ENCODE measurements around the gene ZCCHC7.

ZCCHC7 gene

DNA sequence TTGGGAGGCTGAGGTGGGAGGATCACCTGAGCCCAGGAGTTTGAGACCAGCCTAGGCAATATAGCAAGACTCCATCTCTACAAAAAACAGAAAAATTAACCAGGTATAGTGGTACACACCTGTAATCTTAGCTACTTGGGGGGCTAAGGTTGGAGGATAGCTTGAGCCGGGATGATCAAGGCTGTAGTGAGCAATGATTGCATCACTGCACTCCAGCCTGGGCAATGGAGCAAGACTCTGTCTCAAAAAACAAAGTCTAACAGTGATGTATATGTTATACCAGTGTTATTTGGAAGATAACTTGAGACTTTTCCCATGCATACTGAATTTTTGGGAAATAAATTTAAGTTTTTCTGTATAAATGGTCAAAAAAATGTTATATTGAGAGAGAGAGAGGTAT lies 146.3 kb downstream of the ZCCHC7 start:
- TF ChIP-seq SIN3A (IDR thresholded peaks at IDR 0.05; ENCODE audit: borderline replicate concordance, insufficient read depth, low read length) = no peak
- no peak for TF ChIP-seq FOXP2 (optimal IDR thresholded peaks at IDR 0.05; ENCODE audit: borderline replicate concordance, extremely low read depth, extremely low read length, insufficient read depth)
- TF ChIP-seq POLR2AphosphoS5 (IDR thresholded peaks at IDR 0.05; ENCODE audit: low read depth, low read length) = no peak
- TF ChIP-seq REST (IDR thresholded peaks at IDR 0.05; ENCODE audit: insufficient read depth in 1 of 2, low read depth in 2 of 2, low read length in 2 of 2) = no peak
- no peak for TF ChIP-seq TAF1 (IDR thresholded peaks at IDR 0.05; ENCODE audit: borderline replicate concordance, insufficient read depth, low read length)

DNA sequence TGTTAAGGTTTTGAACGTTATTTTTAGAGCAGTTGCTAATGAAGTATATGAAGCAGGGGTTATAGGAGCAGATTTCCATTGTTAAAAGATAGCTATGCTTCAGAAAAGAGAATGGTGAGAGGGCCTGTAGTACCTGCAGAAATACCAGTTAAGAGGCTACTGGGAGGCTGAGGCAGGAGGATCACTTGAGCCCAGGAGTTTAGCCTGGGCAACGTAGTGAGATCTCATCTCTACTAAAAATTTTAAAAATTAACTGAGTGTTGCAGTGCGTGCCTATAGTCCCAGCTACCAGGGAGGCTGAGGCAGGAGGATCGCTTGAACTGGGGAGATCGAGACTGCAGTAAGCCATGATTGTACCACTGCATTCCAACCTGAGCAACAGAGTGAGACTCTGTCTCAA lies 148.8 kb downstream of the ZCCHC7 start:
- TF ChIP-seq FOXP2 (optimal IDR thresholded peaks at IDR 0.05; ENCODE audit: borderline replicate concordance, extremely low read depth, extremely low read length, insufficient read depth) (no peak), POLR2AphosphoS5 (IDR thresholded peaks at IDR 0.05; ENCODE audit: low read depth, low read length) (no peak), REST (IDR thresholded peaks at IDR 0.05; ENCODE audit: insufficient read depth in 1 of 2, low read depth in 2 of 2, low read length in 2 of 2) (no peak), SIN3A (IDR thresholded peaks at IDR 0.05; ENCODE audit: borderline replicate concordance, insufficient read depth, low read length) (no peak), TAF1 (IDR thresholded peaks at IDR 0.05; ENCODE audit: borderline replicate concordance, insufficient read depth, low read length) (no peak)

GRCh38 chr9:37271679-37272078 lies 151.3 kb downstream of the ZCCHC7 start:
- no peak for TF ChIP-seq FOXP2 (optimal IDR thresholded peaks at IDR 0.05; ENCODE audit: borderline replicate concordance, extremely low read depth, extremely low read length, insufficient read depth)
- no peak for TF ChIP-seq REST (IDR thresholded peaks at IDR 0.05; ENCODE audit: insufficient read depth in 1 of 2, low read depth in 2 of 2, low read length in 2 of 2)
- no peak for TF ChIP-seq POLR2AphosphoS5 (IDR thresholded peaks at IDR 0.05; ENCODE audit: low read depth, low read length)
- no peak for TF ChIP-seq SIN3A (IDR thresholded peaks at IDR 0.05; ENCODE audit: borderline replicate concordance, insufficient read depth, low read length)
- TF ChIP-seq TAF1 (IDR thresholded peaks at IDR 0.05; ENCODE audit: borderline replicate concordance, insufficient read depth, low read length) = no peak

- no peak for TF ChIP-seq TAF1 (IDR thresholded peaks at IDR 0.05; ENCODE audit: borderline replicate concordance, insufficient read depth, low read length)
- TF ChIP-seq REST (IDR thresholded peaks at IDR 0.05; ENCODE audit: insufficient read depth in 1 of 2, low read depth in 2 of 2, low read length in 2 of 2) = no peak
- TF ChIP-seq POLR2AphosphoS5 (IDR thresholded peaks at IDR 0.05; ENCODE audit: low read depth, low read length) = no peak
- no peak for TF ChIP-seq FOXP2 (optimal IDR thresholded peaks at IDR 0.05; ENCODE audit: borderline replicate concordance, extremely low read depth, extremely low read length, insufficient read depth)
- TF ChIP-seq SIN3A (IDR thresholded peaks at IDR 0.05; ENCODE audit: borderline replicate concordance, insufficient read depth, low read length) = no peak
Measured at GRCh38 chr9:37273595-37273994, 153.2 kb downstream of the ZCCHC7 start.

GRCh38 chr9:37281541-37281940 lies 161.2 kb downstream of the ZCCHC7 start:
- TF ChIP-seq SIN3A (IDR thresholded peaks at IDR 0.05; ENCODE audit: borderline replicate concordance, insufficient read depth, low read length) = no peak
- no peak for TF ChIP-seq TAF1 (IDR thresholded peaks at IDR 0.05; ENCODE audit: borderline replicate concordance, insufficient read depth, low read length)
- TF ChIP-seq FOXP2 (optimal IDR thresholded peaks at IDR 0.05; ENCODE audit: borderline replicate concordance, extremely low read depth, extremely low read length, insufficient read depth) = no peak
- no peak for TF ChIP-seq REST (IDR thresholded peaks at IDR 0.05; ENCODE audit: insufficient read depth in 1 of 2, low read depth in 2 of 2, low read length in 2 of 2)

All from PFSK-1 (cell line).